ENCODE data around the gene SLC35G1. TPM values are rescaled to one million over a fixed set of nuclear protein-coding genes. Genes with fewer than 3 reads are reported as not detected.

The SLC35G1 gene
- total RNA-seq, 6 experiments from 2014 or later = 5.2 to 7.2 (median 5.7) TPM

DNA sequence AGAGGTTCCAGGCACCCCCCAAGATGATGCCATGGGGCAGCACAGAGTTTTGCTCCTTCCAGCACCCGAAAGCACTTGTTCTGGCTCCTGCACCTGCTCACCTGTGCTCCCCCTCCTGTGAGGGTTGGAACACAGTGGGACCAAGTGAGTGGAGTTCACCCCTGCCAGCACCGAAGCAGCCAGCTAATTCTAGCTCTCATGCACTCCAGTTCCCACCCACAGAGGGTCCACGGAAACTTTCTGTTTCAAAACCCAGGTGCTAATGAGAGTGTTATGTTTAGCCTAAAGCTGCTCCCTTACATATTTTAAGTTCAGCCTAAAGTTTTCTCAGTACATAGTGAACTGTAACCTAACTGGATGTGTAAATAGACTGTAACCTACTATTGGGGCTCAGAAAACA, 42.6 kb upstream of the SLC35G1 start:
- TF ChIP-seq CTCF (IDR thresholded peaks at IDR 0.05) = no peak
- no peaks in the 10 kb centered on the region for H3K4me1 Mint-ChIP-seq (ENCODE audit: low read depth)

DNA sequence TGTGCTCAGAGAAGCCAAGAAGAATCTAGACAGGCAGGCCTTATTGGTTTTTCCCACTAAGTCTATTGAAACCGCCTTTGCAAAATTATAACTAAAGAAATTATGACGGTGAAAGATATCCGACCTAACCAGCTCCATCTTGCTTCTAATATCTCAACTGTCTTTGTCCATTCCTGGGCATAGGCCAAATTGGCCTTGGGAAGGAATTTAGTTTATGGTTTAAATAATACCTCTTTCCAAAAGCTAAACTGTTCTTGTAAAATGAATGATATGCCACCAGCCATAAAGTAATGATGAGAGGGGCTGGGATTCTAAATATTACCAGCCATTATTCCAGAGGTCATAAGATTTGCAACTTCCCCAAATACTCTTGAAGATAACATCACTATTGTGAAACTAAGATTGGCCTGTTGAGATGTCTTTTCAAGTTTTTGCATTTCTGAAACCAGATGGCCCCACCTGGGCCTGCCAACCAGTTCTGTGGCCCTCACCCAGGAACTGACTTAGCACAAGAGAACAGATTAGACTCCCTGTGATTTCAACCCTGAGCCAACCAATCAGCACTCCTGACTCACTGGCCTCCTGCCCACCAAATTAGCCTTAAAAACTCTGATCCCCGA, 41.2 kb upstream of the SLC35G1 start:
- no peak for DNase-seq
- Mint-ChIP-seq H3K27ac (no peak overlapping the region), H3K36me3 (ENCODE audit: low read depth) (no peaks in the 10 kb centered on the region), H3K27me3 (ENCODE audit: insufficient read depth) (peaks cover 43% of the 10 kb centered on the region), H3K9me3 (no peaks in the 10 kb centered on the region), H3K4me1 (ENCODE audit: low read depth) (no peaks in the 10 kb centered on the region), H3K4me3 (no peak overlapping the region)
- no peak for TF ChIP-seq CTCF (IDR thresholded peaks at IDR 0.05)

More for the DNA sequence above, 42.6 kb upstream of the SLC35G1 start:
- no peak for DNase-seq
- H3K9me3 Mint-ChIP-seq = peaks cover under 1% of the 10 kb centered on the region; the same call in 1 of the 2 replicates
- H3K36me3 Mint-ChIP-seq (ENCODE audit: low read depth) = peaks cover under 1% of the 10 kb centered on the region; the same call in 1 of the 2 replicates
- no peak overlapping the region for H3K27ac Mint-ChIP-seq
- no peak overlapping the region for H3K4me3 Mint-ChIP-seq
- H3K27me3 Mint-ChIP-seq (ENCODE audit: insufficient read depth) = peaks cover 43% of the 10 kb centered on the region

- TF ChIP-seq CTCF (IDR thresholded peaks at IDR 0.05) = no peak
- no peaks in the 10 kb centered on the region for H3K4me1 Mint-ChIP-seq (ENCODE audit: low read depth)
Observed at GRCh38 chr10:93854975-93855374, 38.8 kb upstream of the SLC35G1 start.

DNA sequence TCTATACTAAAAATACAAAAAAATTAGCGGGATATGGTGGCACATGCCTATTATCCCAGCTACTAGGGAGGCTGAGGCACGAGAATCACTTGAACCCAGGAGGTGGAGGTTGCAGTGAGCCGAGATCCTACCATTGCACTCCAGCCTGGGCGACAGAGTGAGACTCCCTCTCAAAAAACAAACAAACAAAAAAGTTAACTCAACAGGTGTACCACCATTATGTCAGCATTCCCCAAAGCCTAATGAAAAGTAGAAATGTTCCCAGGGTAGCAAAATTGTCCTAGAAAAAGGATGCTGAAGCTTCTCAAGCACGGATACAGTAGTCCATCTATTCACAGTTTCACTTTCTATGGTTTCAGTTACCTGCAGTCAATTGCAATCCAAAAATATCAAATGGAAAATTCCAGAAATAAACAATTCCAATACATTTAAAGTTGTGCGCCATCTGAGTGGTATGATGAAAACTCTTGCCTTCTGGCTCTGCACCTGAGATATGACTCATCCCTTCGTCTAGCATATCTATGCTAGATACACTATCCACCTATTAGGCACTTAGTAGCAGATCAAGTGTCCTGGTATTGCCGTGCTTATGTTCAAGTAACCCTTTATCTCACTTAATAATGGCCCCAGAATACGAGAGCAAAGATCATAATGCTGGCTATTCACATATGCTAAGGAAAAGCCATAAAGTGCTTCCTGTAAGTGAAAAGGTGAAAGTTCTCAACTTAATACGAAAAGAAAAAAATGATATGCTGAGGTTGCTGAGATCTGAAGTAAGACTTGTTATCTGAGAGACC, 37.2 kb upstream of the SLC35G1 start:
- H3K36me3 Mint-ChIP-seq (ENCODE audit: low read depth) = no peaks in the 10 kb centered on the region
- H3K27ac Mint-ChIP-seq = no peak overlapping the region
- peaks cover 18% of the 10 kb centered on the region for H3K27me3 Mint-ChIP-seq (ENCODE audit: insufficient read depth)
- no peaks in the 10 kb centered on the region for H3K9me3 Mint-ChIP-seq
- DNase-seq = no peak
- H3K4me1 Mint-ChIP-seq (ENCODE audit: low read depth) = no peaks in the 10 kb centered on the region
- H3K4me3 Mint-ChIP-seq = no peak overlapping the region
- no peak for TF ChIP-seq CTCF (IDR thresholded peaks at IDR 0.05)

More at GRCh38 chr10:93854975-93855374, 38.8 kb upstream of the SLC35G1 start:
- H3K27me3 Mint-ChIP-seq (ENCODE audit: insufficient read depth) = peaks cover 34% of the 10 kb centered on the region
- H3K4me3 Mint-ChIP-seq = no peak overlapping the region
- H3K27ac Mint-ChIP-seq = no peak overlapping the region
- no peaks in the 10 kb centered on the region for H3K9me3 Mint-ChIP-seq
- DNase-seq = no peak
- H3K36me3 Mint-ChIP-seq (ENCODE audit: low read depth) = no peaks in the 10 kb centered on the region

GRCh38 chr10:93859049-93859655, 34.6 kb upstream of the SLC35G1 start:
- peak; percentile 4 for DNase-seq
- no peak overlapping the region for H3K4me3 Mint-ChIP-seq
- H3K4me1 Mint-ChIP-seq (ENCODE audit: low read depth) = no peaks in the 10 kb centered on the region
- no peak overlapping the region for H3K27ac Mint-ChIP-seq
- H3K9me3 Mint-ChIP-seq = no peaks in the 10 kb centered on the region
- H3K36me3 Mint-ChIP-seq (ENCODE audit: low read depth) = no peaks in the 10 kb centered on the region
- H3K27me3 Mint-ChIP-seq (ENCODE audit: insufficient read depth) = peaks cover 17% of the 10 kb centered on the region
- peak; percentile 78 for TF ChIP-seq CTCF (IDR thresholded peaks at IDR 0.05)

Measured in HFFc6 (cell line).